HepG2 (cell line): Measurements from ENCODE around the gene ANKRD2. TPM values are rescaled to one million over a fixed set of nuclear protein-coding genes. Genes with fewer than 3 reads are reported as not detected.

Experiments used
- AKAP8 ChIP-seq: sonication (generic); formaldehyde crosslinking; IDR thresholded peaks from 2 replicates; pipeline ENCODE4 v1.5.1; 2020; ENCODE audit warnings: mild to moderate bottlenecking, missing genetic modification reagents
- DPF2 ChIP-seq: sonication (generic); formaldehyde crosslinking; IDR thresholded peaks from 2 replicates; pipeline ENCODE4 v1.4.0; 2020; ENCODE audit warnings: mild to moderate bottlenecking, low read depth, missing genetic modification reagents, borderline replicate concordance
- HMGXB4 ChIP-seq, 2 experiments: sonication (generic) in 1 of 2; formaldehyde crosslinking in 1 of 2; IDR thresholded peaks; 2 replicates each; pipeline versions ENCODE4 v1.4.0 to v1.6.1; 2018 to 2020; ENCODE audit warnings: missing genetic modification reagents in 2 of 2, borderline replicate concordance in 1 of 2, low read depth in 1 of 2, mild to moderate bottlenecking in 1 of 2, missing biosample characterization in 1 of 2
- JARID2 ChIP-seq: sonication (generic); formaldehyde crosslinking; IDR thresholded peaks from 2 replicates; pipeline ENCODE4 v1.8.1; 2023; ENCODE audit warnings: missing genetic modification reagents, inconsistent platforms; ENCODE audit not compliant: insufficient replicate concordance
- JDP2 ChIP-seq: sonication (generic); formaldehyde crosslinking; IDR thresholded peaks from 2 replicates; pipeline ENCODE4 v1.8.1; 2022; ENCODE audit warnings: missing genetic modification reagents, borderline replicate concordance
- LBX2 ChIP-seq: sonication (generic); formaldehyde crosslinking; IDR thresholded peaks from 2 replicates; pipeline ENCODE4 v1.5.0; 2020; ENCODE audit warnings: missing genetic modification reagents, mild to moderate bottlenecking, borderline replicate concordance
- MLXIP ChIP-seq: sonication (generic); formaldehyde crosslinking; IDR thresholded peaks from 2 replicates; pipeline ENCODE4 v1.9.0; 2021; ENCODE audit warnings: missing genetic modification reagents, borderline replicate concordance
- PAXIP1 ChIP-seq: sonication (generic); formaldehyde crosslinking; conservative IDR thresholded peaks from 2 replicates; pipeline ENCODE4 v1.4.0; 2020; ENCODE audit warnings: mild to moderate bottlenecking, missing genetic modification reagents, moderate library complexity
- YY1 ChIP-seq: IDR thresholded peaks from 2 replicates; pipeline ENCODE4 v1.6.1; 2011; ENCODE audit warnings: low read length, low read depth, moderate library complexity, mild to moderate bottlenecking; ENCODE audit not compliant: insufficient read depth, insufficient replicate concordance
- ZBTB43 ChIP-seq: sonication (generic); formaldehyde crosslinking; conservative IDR thresholded peaks from 2 replicates; pipeline ENCODE4 v1.4.0; 2020; ENCODE audit warnings: missing genetic modification reagents
- ZMAT3 ChIP-seq: sonication (generic); formaldehyde crosslinking; conservative IDR thresholded peaks from 2 replicates; pipeline ENCODE4 v1.7.0; 2021; ENCODE audit warnings: missing genetic modification reagents
- ZNF605 ChIP-seq: sonication (generic); formaldehyde crosslinking; IDR thresholded peaks from 2 replicates; pipeline ENCODE4 v1.8.0; 2022; ENCODE audit warnings: mild to moderate bottlenecking, missing genetic modification reagents
- ZNF800 ChIP-seq: sonication (generic); formaldehyde crosslinking; IDR thresholded peaks from 2 replicates; pipeline ENCODE4 v1.4.0; 2020; ENCODE audit warnings: missing genetic modification reagents
- polyA plus RNA-seq, 8 experiments: library from polyadenylated mRNA; depleted of rRNA in 3 of 8; stranded (reverse) in 7 of 8; unstranded in 1 of 8; fragments of >200 nt; fragmentation: Illumina TruSeq in 4 of 8; extraction: Trizol in 4 of 8; gene quantifications; 2 replicates each; pipeline versions ENCODE4 v1.2.1 to v1.2.3, GENCODE V29; 2011 to 2016; ENCODE audit warnings: low read depth in 4 of 8, missing spikeins in 1 of 8, mixed read lengths in 1 of 8; ENCODE audit not compliant: insufficient read depth in 1 of 8
- total RNA-seq, 5 experiments: library from RNA; depleted of rRNA; stranded (reverse); fragments of >200 nt; fragmentation: Illumina TruSeq; extraction: Trizol; gene quantifications; 2 replicates each; pipeline ENCODE4 v1.2.3, GENCODE V29; 2016; ENCODE audit warnings: low read depth in 1 of 5

The ANKRD2 gene
- total and polyA plus RNA-seq, 2 of the 13 experiments (the other 11 are each of a cell fraction or from before 2014, with no cell fraction given), result not detected

- TF ChIP-seq ZMAT3, result 0 out of 2 replicates have a peak, but pooled peaks have one; percentile 67
- peak in 1 of 2 experiments; percentile 62; a peak in 2 of 4 replicates for TF ChIP-seq HMGXB4 (CRISPR knock-in tag; IDR thresholded peaks at IDR 0.05; ENCODE audit: borderline replicate concordance in 1 of 2, low read depth in 1 of 2)
- 0 out of 2 replicates have a peak, but pooled peaks have one; percentile 68 for TF ChIP-seq LBX2 (CRISPR knock-in tag)
- no peak for TF ChIP-seq JARID2 (CRISPR knock-in tag)
- peak; percentile 100 for TF ChIP-seq YY1
- TF ChIP-seq ZNF800 (CRISPR knock-in tag), result no peak
- 0 out of 2 replicates have a peak, but pooled peaks have one; percentile 10 for TF ChIP-seq ZBTB43 (CRISPR knock-in tag)
- no peak for TF ChIP-seq DPF2 (CRISPR knock-in tag)
- no peak; the same call in 1 of the 2 replicates for TF ChIP-seq ZNF605 (CRISPR knock-in tag)
- 0 out of 2 replicates have a peak, but pooled peaks have one; percentile 40 for TF ChIP-seq AKAP8 (CRISPR knock-in tag)
- TF ChIP-seq PAXIP1 (CRISPR knock-in tag), result no peak; the same call in 1 of the 2 replicates
- TF ChIP-seq JDP2 (CRISPR knock-in tag), result no peak
- no peak for TF ChIP-seq MLXIP (CRISPR knock-in tag)
Measured at GRCh38 chr10:97632949-97633884, 60.6 kb downstream of the ANKRD2 start, which contains the start of gene MORN4 (continued).
